PC-3 (cell line): Measurements from ENCODE around the gene C22orf15. TPM values are rescaled to one million over a fixed set of nuclear protein-coding genes. Genes with fewer than 3 reads are reported as not detected.

Experiments used
- ATAC-seq: fragments of 200-7000 bp; cut with Tn5 transposase; 2 replicates; pipeline ENCODE4 v1.9.1; 2020; ENCODE audit warnings: mild to moderate bottlenecking, moderate library complexity
- BruUV-seq: library from RNA; stranded (reverse); fragments of 400-500 nt; replicated peaks from 2 replicates; lab custom pipeline; 2021; lab: Mats Ljungman, UMichigan
- CTCF ChIA-PET: fragments of 300-600 bp; sonication (Branson Sonifier 250); formaldehyde crosslinking; loops from one replicate; lab custom pipeline; 2022; ENCODE audit warnings: antibody characterized with exemption; lab: Charles Lee
- POLR2A ChIA-PET: fragments of 300-600 bp; sonication (Branson Sonifier 250); formaldehyde crosslinking; loops from one replicate; lab custom pipeline; 2022; ENCODE audit warnings: antibody characterized with exemption; ENCODE audit not compliant: unreplicated experiment; lab: Charles Lee
- DNase-seq: peaks from one replicate; pipeline ENCODE4 v3.0.0-alpha.2; 2015
- H2AFZ ChIP-seq: fragments of 300-600 bp; sonication (generic); 2 replicates; pipeline ENCODE4 v1.6.0; 2016; ENCODE audit warnings: antibody characterized with exemption, low read length
- H3F3A ChIP-seq: fragments of 300-600 bp; sonication (generic); one replicate; pipeline ENCODE4 v1.6.0; 2017; ENCODE audit warnings: antibody characterized with exemption, low read length, control low read depth, mild to moderate bottlenecking; ENCODE audit not compliant: unreplicated experiment
- H3K27ac ChIP-seq: fragments of 300-600 bp; sonication (generic); 2 replicates; pipeline ENCODE4 v1.5.1; 2016; ENCODE audit warnings: mild to moderate bottlenecking, low read length
- H3K27me3 ChIP-seq: fragments of 300-600 bp; sonication (generic); 2 replicates; pipeline ENCODE4 v1.6.1; 2016; ENCODE audit warnings: low read length, mixed read lengths
- H3K36me3 ChIP-seq: fragments of 300-600 bp; sonication (generic); 2 replicates; pipeline ENCODE4 v1.6.1; 2016; ENCODE audit warnings: low read depth, mixed run types, low read length, mixed read lengths
- H3K4me1 ChIP-seq: fragments of 300-600 bp; sonication (generic); 2 replicates; pipeline ENCODE4 v1.5.1; 2016; ENCODE audit warnings: low read length; ENCODE audit not compliant: insufficient read depth
- H3K4me2 ChIP-seq: fragments of 300-600 bp; sonication (generic); 2 replicates; pipeline ENCODE4 v1.6.0; 2016; ENCODE audit warnings: low read length
- H3K4me3 ChIP-seq: fragments of 300-600 bp; sonication (generic); 2 replicates; pipeline ENCODE4 v1.5.1; 2016; ENCODE audit warnings: mild to moderate bottlenecking, low read length, mixed read lengths
- H3K79me2 ChIP-seq: fragments of 300-600 bp; sonication (generic); 2 replicates; pipeline ENCODE4 v1.6.1; 2017; ENCODE audit warnings: low read length, mixed read lengths
- H3K9ac ChIP-seq: fragments of 300-600 bp; sonication (generic); 2 replicates; pipeline ENCODE4 v1.6.0; 2016; ENCODE audit warnings: mild to moderate bottlenecking, low read length
- H3K9me2 ChIP-seq: fragments of 300-600 bp; sonication (generic); replicated peaks from 2 replicates; pipeline ENCODE4 v1.6.1; 2016; ENCODE audit warnings: mixed run types, low read length, mixed read lengths
- H3K9me3 ChIP-seq: fragments of 300-600 bp; sonication (generic); 2 replicates; pipeline ENCODE4 v1.6.1; 2016; ENCODE audit warnings: low read length, mixed read lengths
- H4K20me1 ChIP-seq: fragments of 300-600 bp; sonication (generic); 2 replicates; pipeline ENCODE4 v1.6.1; 2016; ENCODE audit warnings: low read length, mixed read lengths
- EZH2 ChIP-seq: fragments of 300-600 bp; sonication (generic); IDR thresholded peaks from one replicate; pipeline ENCODE4 v1.6.1; 2017; ENCODE audit warnings: antibody characterized with exemption, mild to moderate bottlenecking, low read length; ENCODE audit not compliant: unreplicated experiment
- EZH2phosphoT487 ChIP-seq: fragments of 300-600 bp; sonication (generic); IDR thresholded peaks from 2 replicates; pipeline ENCODE4 v1.6.1; 2018; ENCODE audit warnings: mild to moderate bottlenecking, antibody characterized with exemption, low read length, borderline replicate concordance
- intact Hi-C: fragments of 100-400 bp; cut with micrococcal nuclease; formaldehyde crosslinking; loops from 2 replicates; pipeline ENCODE4 v1.9.0; 2023
- total RNA-seq: library from RNA; depleted of rRNA; stranded (reverse); fragments of >200 nt; gene quantifications from 2 replicates; pipeline ENCODE4 v1.2.3, GENCODE V29; 2014; rRNA removed
- TF ChIP-seq, protein P1 (sequence below): fragments of 300-600 bp; sonication (generic); conservative IDR thresholded peaks from 2 replicates; pipeline ENCODE4 v1.5.1; 2017; ENCODE audit warnings: antibody characterized with exemption, low read depth, mild to moderate bottlenecking, low read length

Gene C22orf15
- total RNA-seq, 1 experiment from 2014 or later: not detected

DNA sequence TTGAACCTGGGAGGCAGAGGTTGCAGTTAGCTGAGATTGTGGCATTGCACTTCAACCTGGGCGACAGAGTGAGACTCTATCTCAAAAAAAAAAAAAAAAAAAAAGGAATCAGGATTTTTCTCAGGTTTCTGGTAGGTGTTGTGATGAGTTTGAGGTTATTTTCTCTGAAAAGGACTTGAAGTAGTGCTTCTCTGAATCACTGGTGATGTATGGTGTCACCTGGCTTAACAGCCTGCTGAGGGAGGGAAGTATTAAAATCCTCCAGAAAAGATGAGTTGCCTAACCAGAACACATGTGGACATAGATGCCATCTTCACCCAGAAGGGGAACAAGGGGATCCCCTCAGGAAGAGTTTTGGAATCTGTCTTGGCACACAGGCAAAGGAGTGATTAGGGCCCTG lies 44.0 kb downstream of the C22orf15 start:
- H3K27me3 ChIP-seq: no peaks in the 10 kb centered on the region
- no peak overlapping the region for H3K4me2 ChIP-seq
- H3K27ac ChIP-seq: no peak overlapping the region
- ChIA-PET CTCF (no interaction called here), POLR2A (no interaction called here)
- H3K9me3 ChIP-seq: no peaks in the 10 kb centered on the region
- no peaks in the 10 kb centered on the region for H4K20me1 ChIP-seq
- no peaks in the 10 kb centered on the region for H3K9me2 ChIP-seq
- no peak overlapping the region for H2AFZ ChIP-seq
- no peaks in the 10 kb centered on the region for H3K4me1 ChIP-seq
- TF ChIP-seq, protein P1, sequence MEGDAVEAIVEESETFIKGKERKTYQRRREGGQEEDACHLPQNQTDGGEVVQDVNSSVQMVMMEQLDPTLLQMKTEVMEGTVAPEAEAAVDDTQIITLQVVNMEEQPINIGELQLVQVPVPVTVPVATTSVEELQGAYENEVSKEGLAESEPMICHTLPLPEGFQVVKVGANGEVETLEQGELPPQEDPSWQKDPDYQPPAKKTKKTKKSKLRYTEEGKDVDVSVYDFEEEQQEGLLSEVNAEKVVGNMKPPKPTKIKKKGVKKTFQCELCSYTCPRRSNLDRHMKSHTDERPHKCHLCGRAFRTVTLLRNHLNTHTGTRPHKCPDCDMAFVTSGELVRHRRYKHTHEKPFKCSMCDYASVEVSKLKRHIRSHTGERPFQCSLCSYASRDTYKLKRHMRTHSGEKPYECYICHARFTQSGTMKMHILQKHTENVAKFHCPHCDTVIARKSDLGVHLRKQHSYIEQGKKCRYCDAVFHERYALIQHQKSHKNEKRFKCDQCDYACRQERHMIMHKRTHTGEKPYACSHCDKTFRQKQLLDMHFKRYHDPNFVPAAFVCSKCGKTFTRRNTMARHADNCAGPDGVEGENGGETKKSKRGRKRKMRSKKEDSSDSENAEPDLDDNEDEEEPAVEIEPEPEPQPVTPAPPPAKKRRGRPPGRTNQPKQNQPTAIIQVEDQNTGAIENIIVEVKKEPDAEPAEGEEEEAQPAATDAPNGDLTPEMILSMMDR: no peak
- TF ChIP-seq EZH2phosphoT487: no peak
- no peak for TF ChIP-seq EZH2
- H3K4me3 ChIP-seq: no peak overlapping the region
- no TSS peak for BruUV-seq
- H3K79me2 ChIP-seq: no peaks in the 10 kb centered on the region
- intact Hi-C loops: no loop called here
- no peak for DNase-seq
- H3K9ac ChIP-seq: no peak overlapping the region
- no peaks in the 10 kb centered on the region for H3F3A ChIP-seq
- H3K36me3 ChIP-seq: peaks cover 12% of the 10 kb centered on the region; the same call in 1 of the 2 replicates
- no peak for ATAC-seq

DNA sequence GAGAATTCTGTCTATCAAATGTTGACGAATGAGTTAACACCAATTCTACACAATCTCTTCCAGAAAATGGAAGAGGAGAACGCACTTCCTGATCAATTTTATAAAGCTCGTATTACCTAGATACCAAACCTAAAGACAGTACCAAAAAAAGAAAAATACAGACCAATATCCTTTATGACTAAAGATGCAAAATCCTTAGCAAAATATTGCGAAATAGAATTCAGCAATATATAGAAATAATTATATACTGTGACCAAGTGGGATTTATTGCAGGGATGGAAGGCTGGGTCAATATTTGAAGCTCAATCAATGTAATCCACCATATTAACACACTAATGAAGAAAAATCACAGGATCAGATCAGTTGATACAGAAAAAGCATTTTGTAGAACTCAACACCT lies 49.6 kb downstream of the C22orf15 start:
- no peaks in the 10 kb centered on the region for H3K79me2 ChIP-seq
- no peaks in the 10 kb centered on the region for H3K9me3 ChIP-seq
- ChIA-PET POLR2A (no interaction called here), CTCF (no interaction called here)
- no peaks in the 10 kb centered on the region for H3K9me2 ChIP-seq
- no peaks in the 10 kb centered on the region for H4K20me1 ChIP-seq
- no peak overlapping the region for H3K4me2 ChIP-seq
- peaks cover 7% of the 10 kb centered on the region; the same call in 1 of the 2 replicates for H3K36me3 ChIP-seq
- no peak for DNase-seq
- no peak overlapping the region for H3K27ac ChIP-seq
- no peak overlapping the region for H2AFZ ChIP-seq
- TF ChIP-seq EZH2phosphoT487 (no peak), EZH2 (no peak)
- TF ChIP-seq, protein P1: no peak
- H3K4me3 ChIP-seq: no peak overlapping the region
- ATAC-seq: no peak
- H3K4me1 ChIP-seq: no peaks in the 10 kb centered on the region
- no peak overlapping the region for H3K9ac ChIP-seq
- H3F3A ChIP-seq: no peaks in the 10 kb centered on the region
- H3K27me3 ChIP-seq: no peaks in the 10 kb centered on the region
- no TSS peak for BruUV-seq
- intact Hi-C loops: no loop called here

Other genes with a start within 250 kb of the C22orf15 start
- gene IGLL1, start 182.7 kb upstream of the C22orf15 start, total RNA-seq: not detected in 2 replicates
- 0.15 TPM in 1 of 2 replicates, not detected in the other for gene DRICH1, start 130.7 kb upstream of the C22orf15 start, total RNA-seq
- not detected in 2 replicates for gene RGL4, start 72.0 kb upstream of the C22orf15 start, total RNA-seq
- 2.3 and 3.7 TPM in 2 replicates for gene ZNF70, start 11.9 kb upstream of the C22orf15 start, total RNA-seq
- 0.77 TPM in 1 of 2 replicates, not detected in the other for gene VPREB3, start 8.6 kb upstream of the C22orf15 start, total RNA-seq
- gene CHCHD10, start 5.0 kb downstream of the C22orf15 start, total RNA-seq: 52.2 and 98.1 TPM in 2 replicates
- 2.4 and 5.9 TPM in 2 replicates for gene MMP11, start 9.9 kb downstream of the C22orf15 start, total RNA-seq
- gene SMARCB1, start 24.0 kb downstream of the C22orf15 start, total RNA-seq: 85.9 and 96.8 TPM in 2 replicates
- not detected in 2 replicates for gene DERL3, start 76.0 kb downstream of the C22orf15 start, total RNA-seq
- 8.0 and 9.4 TPM in 2 replicates for gene SLC2A11, start 94.9 kb downstream of the C22orf15 start, total RNA-seq
- 884 and 957 TPM in 2 replicates for gene MIF, start 131.4 kb downstream of the C22orf15 start, total RNA-seq
- gene GSTT2B, start 198.2 kb downstream of the C22orf15 start, total RNA-seq: 2.6 and 3.2 TPM in 2 replicates
- gene DDTL, start 203.9 kb downstream of the C22orf15 start, total RNA-seq: 0.73 TPM in 1 of 2 replicates, not detected in the other
- 203 and 222 TPM in 2 replicates for gene DDT, start 211.5 kb downstream of the C22orf15 start, total RNA-seq
- not detected in 2 replicates for gene GSTT2, start 217.1 kb downstream of the C22orf15 start, total RNA-seq
- gene GSTT4, start 242.5 kb downstream of the C22orf15 start, total RNA-seq: not detected in 2 replicates
- 37.3 and 41.1 TPM in 2 replicates for gene CABIN1, start 248.3 kb downstream of the C22orf15 start, total RNA-seq